HG03159 (cell line): Measurements from ENCODE around the gene CATSPER2.
"Not testable (repeated sequence)": the region's sequence is repeated elsewhere in the genome, so short reads cannot be mapped to it uniquely, and the experiment has no call there.

Experiments used
- ATAC-seq: cut with Tn5 transposase; IDR thresholded peaks from one replicate; pipeline ENCODE4 v1.9.1; 2021; ENCODE audit warnings: mild to moderate bottlenecking, moderate library complexity; ENCODE audit not compliant: unreplicated experiment

The CATSPER2 gene

GRCh38 chr15:43593328-43594190 lies 55.1 kb downstream of the CATSPER2 start, which contains the start of gene CKMT1B:
TSS of gene CKMT1B (plus strand) at chr15:43594027. CDS start at chr15:43594219, 192 bp downstream.
- not testable (repeated sequence) for ATAC-seq

GRCh38 chr15:43592841-43593240 lies 55.8 kb downstream of the CATSPER2 start:
- ATAC-seq: not testable (repeated sequence)

GRCh38 chr15:43589778-43590466 lies 58.7 kb downstream of the CATSPER2 start, which contains the start of gene PPIP5K1:
TSS of gene PPIP5K1 (minus strand) at chr15:43590208. CDS start at chr15:43584504, 5,704 bp downstream.
- ATAC-seq: peak; percentile 97
